ENCODE measurements around the gene NRG3. TPM values are rescaled to one million over a fixed set of nuclear protein-coding genes. Genes with fewer than 3 reads are reported as not detected.

Gene NRG3
- total RNA-seq, 1 experiment from 2014 or later, result 0.08 TPM

DNA sequence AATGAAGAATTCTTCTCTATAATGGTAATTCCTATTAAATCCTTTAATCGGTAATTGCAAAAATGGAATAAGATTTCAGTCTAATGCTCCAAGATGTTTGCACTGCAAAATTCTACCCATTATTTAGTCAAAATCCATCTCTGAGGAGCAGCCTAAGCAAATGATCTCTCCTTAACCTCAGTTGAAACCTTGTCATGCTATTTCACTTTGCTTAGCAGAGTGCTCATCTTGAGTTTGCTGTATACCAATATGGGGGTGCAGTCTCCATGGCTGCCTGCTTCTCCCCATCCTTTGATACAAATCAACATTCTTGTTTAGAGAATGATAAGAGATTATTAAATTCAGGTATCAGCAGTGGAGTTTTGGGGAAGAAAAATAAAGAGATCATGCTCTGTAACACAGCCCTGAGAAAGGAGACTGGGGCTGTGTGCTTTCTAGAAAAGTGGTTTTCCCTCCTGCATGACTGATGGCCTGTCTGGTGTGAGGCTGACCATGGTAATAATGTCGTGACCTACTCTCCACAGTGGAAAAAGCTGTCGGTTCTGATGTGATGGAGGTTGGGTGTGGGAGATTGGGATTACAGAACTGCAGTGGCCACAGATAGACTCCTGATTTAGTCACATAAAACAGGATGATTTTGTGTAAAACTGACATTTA is 982.1 kb downstream of the NRG3 start:
- intact Hi-C loops (cut with micrococcal nuclease; ENCODE audit: unreplicated experiment) (no loop called here), in situ Hi-C loops (cut with HindIII; ENCODE audit: low pct_unique_long_range_greater_than_20kb, low sequenced_read_pairs) (no loop called here)
- CTCF ChIA-PET, result interaction anchor here (0.7 kb wide), 1 partner anchor 1169 kb away, joined by 3 read pairs; no protein-coding TSS in a partner anchor
- Histone ChIP-seq H3K9me3 (ENCODE audit: control insufficient read depth, insufficient read depth, low read depth, low read length) (no peaks in the 10 kb centered on the region), H3K27me3 (ENCODE audit: control insufficient read depth, insufficient read depth, low read length) (no peaks in the 10 kb centered on the region), H3K27ac (ENCODE audit: low read length) (no peak overlapping the region), H3K36me3 (ENCODE audit: control insufficient read depth, insufficient read depth, low read length) (no peaks in the 10 kb centered on the region), H3K4me1 (ENCODE audit: control insufficient read depth, insufficient read depth, low read length) (no peaks in the 10 kb centered on the region), H3K4me3 (ENCODE audit: low read depth in 2 of 2, low read length in 2 of 2) (no peak overlapping the region)
- BruUV-seq (replicated peaks), result no TSS peak
- TF ChIP-seq CTCF (IDR thresholded peaks at IDR 0.05), result no peak
- no peak for TF ChIP-seq SIN3A (IDR thresholded peaks at IDR 0.05; ENCODE audit: borderline replicate concordance, insufficient read depth, low read depth, low read length)
- no peak for TF ChIP-seq TCF7L2 (IDR thresholded peaks at IDR 0.05; ENCODE audit: low read depth, low read length)
- no peak for TF ChIP-seq POLR2AphosphoS5 (IDR thresholded peaks at IDR 0.05; ENCODE audit: low read depth, low read length)
- no peak for TF ChIP-seq REST (IDR thresholded peaks at IDR 0.05; ENCODE audit: insufficient read depth in 1 of 2, low read depth in 2 of 2, low read length in 1 of 2)
- POLR2A ChIA-PET, result no interaction called here
- DNase-seq (ENCODE audit: low read depth, low spot score), result no peak
- ATAC-seq, result no peak

- no peak for ATAC-seq
- intact Hi-C loops (cut with micrococcal nuclease; ENCODE audit: unreplicated experiment), result no loop called here
These were observed 986.9 kb downstream of the NRG3 start for GRCh38 chr10:82861889-82862288.

More at GRCh38 chr10:82861889-82862288, 986.9 kb downstream of the NRG3 start:
- Histone ChIP-seq H3K27me3 (ENCODE audit: control insufficient read depth, insufficient read depth, low read length) (no peaks in the 10 kb centered on the region), H3K27ac (ENCODE audit: low read length) (no peak overlapping the region), H3K4me1 (ENCODE audit: control insufficient read depth, insufficient read depth, low read length) (no peaks in the 10 kb centered on the region), H3K4me3 (ENCODE audit: low read depth in 2 of 2, low read length in 2 of 2) (no peak overlapping the region), H3K36me3 (ENCODE audit: control insufficient read depth, insufficient read depth, low read length) (no peaks in the 10 kb centered on the region), H3K9me3 (ENCODE audit: control insufficient read depth, insufficient read depth, low read depth, low read length) (no peaks in the 10 kb centered on the region)
- DNase-seq (ENCODE audit: low read depth, low spot score), result no peak
- BruUV-seq (replicated peaks), result no TSS peak
- CTCF ChIA-PET, result no interaction called here
- in situ Hi-C loops (cut with HindIII; ENCODE audit: low pct_unique_long_range_greater_than_20kb, low sequenced_read_pairs), result no loop called here
- TF ChIP-seq REST (IDR thresholded peaks at IDR 0.05; ENCODE audit: insufficient read depth in 1 of 2, low read depth in 2 of 2, low read length in 1 of 2), result no peak
- POLR2A ChIA-PET, result no interaction called here

Measured in Panc1 (cell line).